Aortic smooth muscle cell (primary cell): ENCODE measurements around the gene MYO1A. TPM values are rescaled to one million over a fixed set of nuclear protein-coding genes. Genes with fewer than 3 reads are reported as not detected.

Source experiments
- total RNA-seq: library from RNA; depleted of rRNA; stranded (reverse); fragments of >200 nt; gene quantifications from 2 replicates; pipeline ENCODE4 v1.2.3, GENCODE V29; 2014

Gene MYO1A
- total RNA-seq, result under 0.01 and 0.12 TPM in 2 replicates

DNA sequence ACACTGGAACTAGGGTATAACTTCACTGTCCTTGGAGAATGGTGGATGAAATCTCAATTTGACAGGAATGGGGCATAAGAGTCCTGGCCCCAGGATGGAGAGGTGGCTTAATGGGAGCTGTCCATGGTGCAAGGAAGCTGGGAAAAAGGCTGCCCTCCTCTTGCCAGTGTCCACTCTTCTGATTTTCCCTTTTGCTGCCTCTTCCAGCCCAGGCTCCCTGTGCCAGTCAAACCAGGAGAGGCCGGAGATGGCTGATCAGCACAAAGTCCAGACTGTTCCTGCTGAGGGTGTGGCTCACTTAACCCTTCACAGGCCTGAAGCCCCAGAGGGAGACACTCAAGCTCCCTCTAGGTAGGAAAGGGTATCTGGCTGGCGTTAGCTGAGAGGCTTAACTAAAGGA is at the start of gene MYO1A:
TSS of gene MYO1A (minus strand) at position 240 of the 400 bp plus-strand sequence. CDS start 1,806 bp downstream, outside the sequence.

DNA sequence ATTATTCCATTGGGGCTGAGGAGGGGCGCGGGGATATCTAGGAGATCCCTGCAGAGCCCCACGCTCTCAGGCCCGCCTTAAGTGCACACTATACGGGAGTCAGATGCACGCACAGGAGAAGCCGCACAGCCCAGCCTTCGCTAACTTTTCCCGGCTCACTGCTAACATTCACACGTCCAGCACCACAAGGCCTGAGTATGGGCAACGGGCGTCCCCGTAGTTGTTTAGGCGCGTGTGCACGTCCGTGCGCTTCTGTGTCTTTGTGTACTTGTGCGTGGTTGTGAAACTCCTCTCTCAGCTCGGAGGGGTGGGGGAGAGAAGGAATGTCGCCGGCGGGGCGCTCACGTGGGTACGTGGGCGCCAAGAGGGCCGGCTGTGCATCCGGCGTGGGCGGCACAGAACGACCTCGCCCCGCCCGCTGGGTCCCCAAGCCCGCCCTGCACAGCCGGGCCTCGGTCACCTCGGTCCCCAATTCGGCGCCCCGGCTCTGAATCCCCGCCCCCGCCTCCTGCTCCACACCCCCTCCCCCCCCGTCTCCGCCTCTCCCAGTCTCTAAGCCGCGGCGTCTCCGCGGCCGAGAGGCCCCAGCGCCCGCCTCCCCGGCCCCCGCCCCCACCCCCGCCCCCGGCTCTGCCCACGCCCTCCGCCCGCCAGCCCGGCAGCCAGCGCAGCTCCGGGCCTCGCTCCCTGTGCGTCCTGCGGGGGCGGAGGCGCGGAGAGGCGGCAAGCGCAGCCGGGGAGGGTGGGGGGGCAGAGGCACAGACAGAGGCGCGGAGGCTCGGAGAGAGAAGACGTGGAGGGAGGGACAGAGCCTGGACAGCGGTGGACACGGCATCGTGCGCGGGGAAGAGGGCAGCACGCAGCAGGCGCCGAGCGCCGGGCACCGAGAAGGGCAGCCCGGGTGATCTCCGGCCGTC is 38.7 kb upstream of the MYO1A start, which contains the start of gene NAB2:
TSS of gene NAB2 (plus strand) at position 761 of the 917 bp plus-strand sequence. CDS start 158 bp downstream, outside the sequence.

DNA sequence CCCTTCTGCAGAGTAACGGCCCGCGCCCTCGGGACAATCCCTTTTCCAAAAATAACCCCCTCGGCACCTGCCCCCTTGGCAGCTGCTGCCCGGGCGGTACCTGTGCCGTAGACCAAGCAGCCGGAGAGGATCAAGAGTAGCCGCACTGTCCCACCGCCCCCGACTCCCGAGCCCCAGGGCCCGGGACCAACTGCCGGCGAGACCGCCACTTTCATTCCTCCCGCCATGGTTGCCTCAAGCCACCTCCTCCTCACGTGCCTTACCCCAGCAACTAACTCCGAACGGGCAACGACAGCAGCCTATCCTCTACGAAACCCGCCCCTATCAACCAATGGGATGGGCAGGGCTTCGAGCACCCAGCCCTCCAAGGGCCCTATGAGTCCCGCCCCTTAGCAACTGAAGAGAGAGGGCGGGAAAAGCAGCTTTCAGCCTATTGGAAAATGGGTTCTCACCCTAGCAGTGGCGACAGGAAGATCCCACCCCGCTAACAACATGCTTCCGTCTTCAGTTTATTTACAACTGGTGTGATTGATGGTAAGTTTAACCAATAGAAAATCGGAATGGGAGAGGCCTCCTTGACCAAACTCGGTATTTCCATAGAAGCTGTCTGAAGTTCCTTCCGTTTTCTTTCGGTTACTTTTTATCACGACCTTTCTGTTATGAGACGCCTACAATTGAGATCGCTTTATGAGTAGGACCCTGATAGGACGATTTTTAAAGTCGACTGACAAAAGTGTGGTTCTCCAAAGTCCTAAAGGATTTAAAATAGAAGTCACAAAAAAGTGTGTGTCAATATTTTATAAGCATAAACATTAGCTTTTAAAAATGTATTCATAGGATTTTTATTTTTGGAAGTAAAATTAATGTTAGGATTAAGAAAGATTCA is 28.8 kb upstream of the MYO1A start, which contains the start of gene NEMP1:
TSS of gene NEMP1 (minus strand) at position 273 of the 886 bp plus-strand sequence. CDS start at position 227, 46 bp downstream.

DNA sequence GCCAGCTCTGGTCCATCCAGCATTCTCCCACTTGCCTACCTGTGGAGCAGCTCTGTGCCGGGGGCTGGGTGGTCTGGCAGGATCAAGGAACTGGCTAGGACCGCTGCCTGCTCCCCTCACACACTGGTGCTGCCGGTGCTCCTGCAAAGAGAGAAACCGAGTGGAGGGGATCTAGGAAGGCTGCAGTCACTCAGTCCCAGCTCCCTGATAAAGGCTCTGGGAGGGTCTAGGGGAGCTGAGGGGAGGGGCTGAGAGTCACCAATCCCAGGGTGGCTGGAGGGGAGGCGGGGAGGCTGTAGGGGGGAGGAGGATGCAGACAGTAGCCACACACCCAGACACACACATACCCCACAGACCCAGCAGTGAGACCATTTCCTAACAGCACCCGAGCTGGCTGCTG is 33.6 kb downstream of the MYO1A start, which contains the start of gene TAC3:
TSS of gene TAC3 (minus strand) at position 182 of the 400 bp plus-strand sequence. CDS start 732 bp downstream, outside the sequence.

DNA sequence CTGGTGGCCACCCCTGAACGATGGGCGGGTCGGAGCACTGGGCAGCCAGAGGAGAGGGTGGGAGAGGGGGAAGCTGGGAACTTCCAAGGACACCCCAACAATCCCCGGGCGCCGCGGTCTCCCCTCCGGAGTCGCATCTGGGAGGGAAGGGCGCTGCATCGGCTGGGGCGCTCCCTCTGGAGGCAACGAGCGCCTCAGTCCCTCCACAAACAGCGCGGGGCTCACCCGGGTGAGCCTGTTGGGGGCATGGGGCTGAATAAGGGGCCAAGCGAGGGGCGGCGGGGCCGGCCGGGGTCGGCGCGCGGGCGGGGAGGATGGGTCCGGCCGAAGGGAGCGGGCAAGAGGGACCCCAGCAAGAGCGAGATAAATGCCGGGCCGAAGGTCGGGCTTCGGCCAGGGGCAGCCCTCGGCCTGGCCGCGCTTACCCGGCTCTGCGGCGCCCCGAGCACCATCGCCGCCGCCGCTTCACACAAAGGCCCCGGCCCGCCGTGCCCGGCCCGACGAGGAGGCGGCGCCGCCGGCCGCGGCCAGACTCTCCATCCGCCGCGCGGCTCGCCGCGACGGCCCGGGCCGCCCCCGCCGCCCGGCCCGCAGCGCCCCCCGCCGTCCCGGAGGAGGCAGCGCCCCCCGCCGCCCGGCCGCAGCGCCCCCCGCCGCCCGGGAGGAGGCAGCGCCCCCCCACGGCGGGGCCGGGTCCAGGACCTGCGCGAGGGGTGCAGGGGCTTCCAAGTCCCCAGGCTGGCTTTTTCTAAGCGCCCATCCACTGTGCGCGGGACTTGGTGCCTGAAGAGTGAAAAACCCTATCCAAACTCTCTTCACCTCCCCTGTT is 43.7 kb downstream of the MYO1A start, which contains the start of gene ZBTB39:
TSS of gene ZBTB39 (minus strand) at position 567 of the 829 bp plus-strand sequence. CDS start 1,629 bp downstream, outside the sequence.

Other genes starting within 250 kb of the MYO1A start
- not detected in 2 replicates for gene SDR9C7, start 115.7 kb downstream of the MYO1A start, total RNA-seq
- gene RDH16, start 92.5 kb downstream of the MYO1A start, total RNA-seq, result 0.06 and 0.13 TPM in 2 replicates
- gene ZBTB39, start 43.6 kb downstream of the MYO1A start, total RNA-seq, result 2.9 and 3.0 TPM in 2 replicates
- gene TAC3, start 33.6 kb downstream of the MYO1A start, total RNA-seq, result not detected in 2 replicates
- 8.5 and 11.2 TPM in 2 replicates for gene NEMP1, start 28.7 kb upstream of the MYO1A start, total RNA-seq
- 45.1 and 88.0 TPM in 2 replicates for gene NAB2, start 39.0 kb upstream of the MYO1A start, total RNA-seq
- gene STAT6, start 61.2 kb upstream of the MYO1A start, total RNA-seq, result 122 and 125 TPM in 2 replicates
- gene LRP1, start 78.4 kb upstream of the MYO1A start, total RNA-seq, result 403 and 490 TPM in 2 replicates
- gene LRP1-AS, start 97.5 kb upstream of the MYO1A start, total RNA-seq, result 0.37 TPM in 1 of 2 replicates, not detected in the other
- 1.2 and 1.5 TPM in 2 replicates for gene NXPH4, start 166.7 kb upstream of the MYO1A start, total RNA-seq
- gene SHMT2, start 179.6 kb upstream of the MYO1A start, total RNA-seq, result 164 and 172 TPM in 2 replicates
- 0.40 and 0.50 TPM in 2 replicates for gene STAC3, start 201.1 kb upstream of the MYO1A start, total RNA-seq